HG03175 (cell line): ENCODE results near the gene PMM2.
"Not testable (repeated sequence)": the region's sequence is repeated elsewhere in the genome, so short reads cannot be mapped to it uniquely, and the experiment has no call there.

Experiments
- ATAC-seq: cut with Tn5 transposase; IDR thresholded peaks from one replicate; pipeline ENCODE4 v1.9.1; 2021; ENCODE audit warnings: mild to moderate bottlenecking, moderate library complexity; ENCODE audit not compliant: unreplicated experiment

Gene PMM2

GRCh38 chr16:8797364-8798173 is at the start of gene PMM2, which contains the start of gene TMEM186:
PMM2 (plus strand) TSS chr16:8797839; CDS start chr16:8797883, 44 bp downstream.
TMEM186 (minus strand) TSS chr16:8797639; CDS start chr16:8797614, 25 bp downstream.
- ATAC-seq: peak; percentile 93

- not testable (repeated sequence) for ATAC-seq
Observed at GRCh38 chr16:8748944-8749343, 48.7 kb upstream of the PMM2 start.

- ATAC-seq: no peak
Observed at GRCh38 chr16:8751481-8752311, 45.9 kb upstream of the PMM2 start.

- no peak for ATAC-seq
Observed at GRCh38 chr16:8752706-8753105, 44.9 kb upstream of the PMM2 start.

- no peak for ATAC-seq
Observed at GRCh38 chr16:8753416-8754054, 44.1 kb upstream of the PMM2 start.

GRCh38 chr16:8756755-8757154 is 40.9 kb upstream of the PMM2 start:
- no peak for ATAC-seq

- no peak for ATAC-seq
Observed at GRCh38 chr16:8758022-8758421, 39.6 kb upstream of the PMM2 start.

- no peak for ATAC-seq
Observed at GRCh38 chr16:8760021-8760420, 37.6 kb upstream of the PMM2 start.

GRCh38 chr16:8761078-8761477 is 36.6 kb upstream of the PMM2 start:
- no peak for ATAC-seq

GRCh38 chr16:8762254-8762653 is 35.4 kb upstream of the PMM2 start:
- no peak for ATAC-seq

GRCh38 chr16:8763083-8763482 is 34.6 kb upstream of the PMM2 start:
- ATAC-seq: no peak

- ATAC-seq: no peak
Observed at GRCh38 chr16:8763899-8764298, 33.7 kb upstream of the PMM2 start.

- ATAC-seq: no peak
Observed at GRCh38 chr16:8764525-8765250, 33.0 kb upstream of the PMM2 start.

- no peak for ATAC-seq
Observed at GRCh38 chr16:8767176-8767575, 30.5 kb upstream of the PMM2 start.

GRCh38 chr16:8768283-8768682 is 29.4 kb upstream of the PMM2 start:
- ATAC-seq: no peak

- no peak for ATAC-seq
Observed at GRCh38 chr16:8768692-8769091, 28.9 kb upstream of the PMM2 start.

- ATAC-seq: no peak
Observed at GRCh38 chr16:8773537-8773936, 24.1 kb upstream of the PMM2 start.

GRCh38 chr16:8774208-8774607 is 23.4 kb upstream of the PMM2 start:
- ATAC-seq: no peak

- ATAC-seq: no peak
Observed at GRCh38 chr16:8775359-8775758, 22.3 kb upstream of the PMM2 start.

- no peak for ATAC-seq
Observed at GRCh38 chr16:8776129-8776584, 21.5 kb upstream of the PMM2 start.

GRCh38 chr16:8777217-8777616 is 20.4 kb upstream of the PMM2 start:
- no peak for ATAC-seq
